ENCODE measurements around the gene PBX2.
"Not testable (repeated sequence)": the region's sequence is repeated elsewhere in the genome, so short reads cannot be mapped to it uniquely, and the experiment has no call there.

The PBX2 gene

DNA sequence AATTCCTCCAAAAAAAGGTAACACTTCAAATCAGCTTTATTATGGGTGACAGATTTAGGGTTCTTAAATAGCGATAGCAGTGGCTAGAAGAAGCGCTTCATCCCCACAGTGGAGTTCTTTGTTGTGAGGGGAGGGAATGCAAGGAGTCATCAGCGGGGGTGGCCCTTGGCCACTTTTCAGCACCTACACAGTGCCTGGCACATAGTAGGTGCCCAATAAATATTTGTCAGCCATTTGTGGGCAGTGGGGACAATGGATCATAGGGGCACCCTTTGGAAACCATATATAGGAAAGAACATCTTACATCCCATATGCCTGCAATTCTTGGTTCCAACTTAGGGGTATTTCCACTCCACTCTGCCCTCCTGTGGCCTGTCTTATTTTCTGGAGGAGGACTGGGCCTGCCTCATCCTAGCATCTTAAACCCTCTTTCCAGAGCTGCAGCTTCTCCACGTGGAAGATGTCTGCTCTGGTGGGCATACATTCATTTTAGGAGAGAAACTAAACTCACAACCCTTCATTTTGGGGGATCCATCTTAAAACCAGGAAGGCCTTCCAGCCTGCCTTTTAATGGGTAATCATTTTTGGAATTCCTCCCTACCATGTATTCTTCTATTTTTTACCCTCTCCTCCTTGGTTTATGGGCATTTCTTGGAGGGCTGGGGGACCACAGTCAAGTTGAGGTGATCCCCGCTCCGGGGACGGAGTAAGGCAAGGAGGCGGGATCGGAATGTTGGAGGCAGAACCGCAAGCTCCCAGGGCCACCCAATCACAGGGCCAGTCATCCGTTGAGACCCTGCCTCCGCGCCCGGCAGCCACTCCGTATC is 5.0 kb upstream of the PBX2 start:
- Mint-ChIP-seq H3K27me3 (no peaks in the 10 kb centered on the region), H3K4me1 (ENCODE audit: low read depth) (peaks cover 51% of the 10 kb centered on the region), H3K36me3 (ENCODE audit: low read depth) (no peaks in the 10 kb centered on the region), H3K4me3 (peak overlapping the region; percentile 89), H3K27ac (peak overlapping the region; percentile 95), H3K9me3 (no peaks in the 10 kb centered on the region)

DNA sequence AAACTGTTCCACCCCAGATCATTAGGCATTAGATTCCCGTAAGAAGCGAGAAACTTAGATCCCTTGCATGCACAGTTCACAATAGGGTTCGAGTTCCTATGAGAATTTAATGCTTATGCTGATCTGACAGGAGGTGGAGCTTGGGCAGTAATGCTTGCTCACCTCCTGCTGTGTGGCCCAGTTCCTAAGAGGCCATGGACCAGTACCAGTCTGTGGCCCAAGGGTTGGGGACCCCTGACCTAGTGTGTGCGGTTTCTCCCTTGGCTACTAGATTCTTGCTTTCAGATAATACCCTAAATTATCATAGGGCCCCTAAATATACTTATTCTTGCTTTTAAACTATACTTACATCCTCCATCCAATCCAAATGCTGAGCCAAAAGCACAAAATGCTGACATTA is 4.4 kb upstream of the PBX2 start:
- Mint-ChIP-seq H3K4me1 (ENCODE audit: low read depth) (peaks cover 51% of the 10 kb centered on the region), H3K27me3 (no peaks in the 10 kb centered on the region), H3K27ac (peak overlapping the region; percentile 95), H3K9me3 (no peaks in the 10 kb centered on the region), H3K4me3 (peak overlapping the region; percentile 89), H3K36me3 (ENCODE audit: low read depth) (no peaks in the 10 kb centered on the region)

DNA sequence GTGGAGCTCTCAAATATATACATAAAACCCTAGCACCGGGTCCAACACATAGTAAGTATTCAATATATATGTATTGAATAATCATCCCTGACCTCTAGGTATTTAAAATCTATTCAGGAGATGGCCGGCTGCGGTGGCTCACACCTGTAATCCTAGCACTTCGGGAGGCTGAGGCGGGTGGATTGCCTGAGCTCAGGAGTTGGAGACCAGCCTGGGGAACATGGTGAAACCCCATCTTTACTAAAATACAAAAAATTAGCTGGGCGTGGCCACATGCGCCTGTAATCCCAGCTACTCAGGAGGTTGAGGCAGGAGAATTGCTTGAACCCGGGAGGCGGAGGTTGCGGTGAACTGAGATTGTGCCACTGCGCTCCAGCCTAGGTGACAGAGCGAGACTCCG is 3.1 kb upstream of the PBX2 start:
- peak overlapping the region; percentile 96 for H3K27ac Mint-ChIP-seq

DNA sequence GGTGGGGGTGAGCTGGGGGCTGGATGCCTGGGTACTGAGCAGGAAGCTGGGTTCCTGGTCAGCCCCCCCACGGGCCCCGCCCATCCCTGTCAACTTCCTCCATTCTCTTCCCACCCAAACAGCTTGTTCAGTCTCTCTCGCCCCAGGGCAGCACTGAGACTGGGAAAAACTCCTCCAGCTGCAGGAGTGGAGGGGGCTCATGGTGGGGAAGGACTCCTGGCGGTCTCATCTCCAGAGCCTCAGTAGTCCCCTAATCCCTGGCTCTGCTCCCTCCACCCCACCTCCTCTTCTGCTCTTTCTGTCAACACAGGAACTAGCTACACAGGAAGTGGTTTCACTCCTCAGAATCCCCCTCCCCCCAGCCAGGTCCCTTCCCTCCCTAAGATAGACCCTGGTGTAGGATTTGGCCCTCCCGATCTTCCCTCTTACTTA is 2.6 kb upstream of the PBX2 start, which contains the start of gene GPSM3:
Gene GPSM3 (minus strand): TSS at position 36 of the 432 bp plus-strand sequence. CDS start 130 bp downstream, outside the sequence.
- H3K27ac Mint-ChIP-seq: peak within 1 kb of the TSS; percentile 96
- peak within 1 kb of the TSS; percentile 94 for H3K4me3 Mint-ChIP-seq
- peaks cover 68% of the 10 kb centered on the region for H3K4me1 Mint-ChIP-seq (ENCODE audit: low read depth)
- H3K27me3 Mint-ChIP-seq: no peaks in the 10 kb centered on the region
- H3K9me3 Mint-ChIP-seq: no peaks in the 10 kb centered on the region
- H3K36me3 Mint-ChIP-seq (ENCODE audit: low read depth): peaks cover 11% of the 10 kb centered on the region

More for the DNA sequence above, 3.1 kb upstream of the PBX2 start:
- H3K36me3 Mint-ChIP-seq (ENCODE audit: low read depth); H3K9me3 Mint-ChIP-seq; H3K27me3 Mint-ChIP-seq: not testable (repeated sequence)
- peak overlapping the region; percentile 94 for H3K4me3 Mint-ChIP-seq
- H3K4me1 Mint-ChIP-seq (ENCODE audit: low read depth): peaks cover 63% of the 10 kb centered on the region

DNA sequence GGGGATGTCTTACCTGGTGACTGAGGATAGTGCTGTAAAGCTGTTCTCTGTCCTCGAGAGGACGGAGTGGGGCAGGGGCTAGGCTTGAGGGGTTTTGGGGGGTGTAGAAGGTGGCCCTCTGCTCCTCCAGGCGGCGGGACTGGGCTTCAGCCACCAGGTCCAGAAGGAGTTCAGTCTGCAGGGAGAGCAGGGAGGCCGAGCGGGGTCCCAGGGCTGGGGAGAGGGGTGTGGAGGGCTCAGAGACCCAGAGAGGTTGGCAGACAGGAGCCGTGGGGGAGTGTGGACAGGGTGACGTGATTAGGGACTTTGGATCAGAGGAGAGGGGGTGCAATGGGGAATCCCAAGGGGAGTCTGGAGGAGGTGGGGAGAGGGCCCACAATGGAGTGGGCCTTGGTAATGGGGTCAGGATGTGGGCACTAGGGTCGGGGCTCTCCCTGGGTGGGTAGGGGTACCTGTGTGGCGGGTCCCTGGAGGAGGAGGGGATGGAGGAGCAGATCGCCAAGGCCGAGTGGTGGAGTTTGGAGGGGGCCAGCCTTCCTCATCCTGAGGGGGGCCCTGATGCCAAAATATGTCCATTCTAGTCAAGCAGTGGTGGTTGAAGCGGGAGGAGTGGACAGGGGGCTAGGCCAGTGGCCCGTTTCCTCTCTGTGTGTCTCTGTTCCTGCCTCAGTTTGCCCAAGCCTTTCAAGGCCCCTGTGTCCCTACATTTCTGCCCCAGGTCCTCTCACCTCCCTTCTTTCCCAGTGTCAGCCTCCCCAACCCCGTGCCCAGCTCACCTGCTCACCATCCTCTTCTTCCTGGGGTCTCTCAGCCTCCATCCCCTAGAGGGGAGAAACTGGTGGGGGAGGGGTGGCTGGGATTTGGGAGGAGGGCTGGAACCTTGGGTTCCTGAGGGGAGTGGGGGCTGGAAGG is 1.9 kb upstream of the PBX2 start:
- H3K9me3 Mint-ChIP-seq: no peaks in the 10 kb centered on the region
- peaks cover 18% of the 10 kb centered on the region for H3K36me3 Mint-ChIP-seq (ENCODE audit: low read depth)
- no peaks in the 10 kb centered on the region for H3K27me3 Mint-ChIP-seq
- peak overlapping the region; percentile 96 for H3K27ac Mint-ChIP-seq
- peak overlapping the region; percentile 94 for H3K4me3 Mint-ChIP-seq
- peaks cover 72% of the 10 kb centered on the region for H3K4me1 Mint-ChIP-seq (ENCODE audit: low read depth)

DNA sequence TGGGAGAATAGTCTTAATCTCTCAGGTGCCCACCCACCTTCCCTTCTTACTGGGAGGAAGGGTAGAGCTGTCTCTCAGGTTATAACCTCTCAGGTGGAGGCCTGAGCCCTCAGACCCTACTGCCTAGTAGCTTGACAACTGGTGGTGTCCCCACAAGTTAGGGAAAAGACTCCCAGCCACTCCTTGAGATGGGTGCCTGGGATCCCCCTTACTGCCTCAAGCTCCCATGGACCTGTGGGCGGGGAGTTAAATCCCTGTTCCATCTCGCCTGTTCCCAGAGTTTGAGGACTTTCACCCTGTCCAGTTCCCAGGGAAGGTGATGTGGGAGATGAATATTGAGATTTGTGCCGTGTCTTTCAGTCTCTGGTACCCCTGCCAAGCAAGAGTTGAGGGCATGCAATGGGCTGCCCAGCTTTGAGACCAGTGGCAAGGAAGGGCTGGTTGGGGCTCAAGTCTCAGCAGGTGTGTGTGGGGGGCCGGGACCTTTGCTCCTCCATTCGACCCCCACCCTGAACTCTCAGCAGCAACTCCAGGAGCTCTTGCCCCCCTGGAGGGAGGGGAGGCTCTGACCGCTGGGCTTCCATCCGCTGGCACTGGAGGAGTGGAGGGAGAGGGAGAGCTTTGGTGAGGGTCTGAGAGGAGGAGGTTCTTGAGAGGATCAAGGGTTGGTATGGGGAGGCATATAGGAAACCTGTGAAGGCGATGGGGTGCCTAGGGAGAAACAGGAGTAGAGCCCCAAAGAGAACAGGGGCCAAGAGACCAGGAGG is 1.1 kb upstream of the PBX2 start:
- Mint-ChIP-seq H3K4me1 (ENCODE audit: low read depth) (peaks cover 73% of the 10 kb centered on the region), H3K27ac (peak overlapping the region; percentile 96), H3K36me3 (ENCODE audit: low read depth) (peaks cover 26% of the 10 kb centered on the region), H3K9me3 (no peaks in the 10 kb centered on the region), H3K27me3 (no peaks in the 10 kb centered on the region), H3K4me3 (peak overlapping the region; percentile 94)

DNA sequence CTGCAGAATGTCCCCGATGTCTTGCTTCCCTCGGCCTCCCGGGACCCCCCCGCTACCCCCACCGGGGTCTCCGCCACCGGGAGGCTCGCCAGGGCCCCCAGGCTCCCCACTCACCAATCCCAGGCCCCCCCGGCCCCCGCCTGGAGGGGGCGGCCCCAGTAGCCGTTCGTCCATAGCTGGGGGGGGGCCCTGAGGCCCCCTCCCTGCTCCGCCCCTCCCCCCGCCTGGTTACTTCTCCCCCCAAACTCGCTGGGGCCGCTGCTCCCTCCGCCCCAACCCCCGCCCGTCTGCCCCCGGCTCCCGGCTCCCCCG is 304 bp downstream of the PBX2 start:
- H3K4me1 Mint-ChIP-seq (ENCODE audit: low read depth): peaks cover 74% of the 10 kb centered on the region
- peak overlapping the region; percentile 90 for H3K4me3 Mint-ChIP-seq
- H3K27me3 Mint-ChIP-seq: no peaks in the 10 kb centered on the region
- H3K9me3 Mint-ChIP-seq: no peaks in the 10 kb centered on the region
- peaks cover 33% of the 10 kb centered on the region for H3K36me3 Mint-ChIP-seq (ENCODE audit: low read depth)
- peak overlapping the region; percentile 89 for H3K27ac Mint-ChIP-seq

DNA sequence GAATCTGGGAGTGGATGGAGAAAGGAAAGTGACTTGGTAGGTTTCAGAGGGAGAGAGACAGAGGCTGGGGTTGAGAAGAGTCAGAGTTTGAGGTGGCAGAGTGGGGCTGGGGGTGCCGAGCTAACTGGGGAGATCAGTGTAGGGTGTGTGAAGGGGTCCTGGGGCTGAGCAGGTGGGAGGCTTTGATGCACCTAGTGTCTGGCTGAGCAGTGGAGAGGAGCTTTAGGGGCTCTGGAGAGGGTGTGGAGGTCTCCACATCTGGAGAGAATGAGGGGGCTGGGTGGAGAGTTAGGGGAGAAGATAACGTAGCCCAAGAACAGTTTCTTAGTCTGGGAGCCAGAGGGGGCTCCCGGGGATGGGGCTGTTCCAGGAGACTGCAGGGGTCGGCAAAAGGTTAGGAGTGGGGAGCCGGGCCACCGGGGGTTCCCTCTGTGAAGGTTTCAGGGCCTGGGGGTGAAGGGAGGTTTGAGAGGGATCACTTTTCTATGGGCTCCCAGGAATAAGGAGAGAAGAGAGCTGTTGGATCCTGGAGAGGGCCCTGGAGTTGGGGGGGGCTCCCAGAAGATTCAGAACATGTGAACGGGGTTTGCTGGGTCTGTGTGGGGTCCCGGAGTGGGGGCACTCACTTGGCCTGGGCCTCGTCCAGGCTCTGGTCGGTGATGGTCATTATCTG is 797 bp downstream of the PBX2 start:
- H3K36me3 Mint-ChIP-seq (ENCODE audit: low read depth): peaks cover 33% of the 10 kb centered on the region
- H3K4me3 Mint-ChIP-seq: peak overlapping the region; percentile 90
- H3K4me1 Mint-ChIP-seq (ENCODE audit: low read depth): peaks cover 69% of the 10 kb centered on the region
- H3K9me3 Mint-ChIP-seq: no peaks in the 10 kb centered on the region
- peak overlapping the region; percentile 89 for H3K27ac Mint-ChIP-seq
- no peaks in the 10 kb centered on the region for H3K27me3 Mint-ChIP-seq

DNA sequence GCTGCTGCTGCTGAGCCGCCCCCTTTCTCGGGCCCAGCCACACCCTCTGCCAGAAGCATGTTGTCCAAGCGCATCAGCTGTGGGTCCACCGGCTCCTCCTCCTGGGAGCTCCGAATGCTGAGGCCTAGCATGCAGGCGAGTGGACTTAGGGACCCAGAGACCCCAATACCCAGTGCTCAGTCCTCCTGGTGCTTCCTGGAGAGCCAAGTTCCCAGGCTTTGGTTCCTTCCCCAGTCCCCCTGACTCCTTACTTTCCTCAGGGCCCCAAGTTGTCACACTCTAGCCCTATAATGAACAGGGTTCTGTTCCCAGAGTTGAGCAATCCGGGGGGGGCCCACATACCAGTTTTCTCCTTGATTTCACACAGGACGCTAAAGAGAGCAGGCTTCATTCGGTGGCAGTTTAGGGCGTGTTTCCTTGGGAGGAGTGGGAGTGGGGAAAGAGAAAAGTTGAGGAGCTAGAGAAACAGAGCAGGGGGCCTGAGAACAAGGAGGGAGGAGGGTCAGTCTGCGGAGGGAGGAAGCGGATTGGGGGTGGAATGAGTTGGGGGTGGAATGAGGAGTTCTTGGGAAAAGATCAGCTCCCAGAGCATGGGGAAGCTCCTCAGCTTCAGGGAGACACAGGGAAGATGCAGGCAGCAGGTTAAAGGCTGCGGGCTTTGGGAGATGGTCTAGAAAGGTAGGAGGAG is 1.5 kb downstream of the PBX2 start:
- Mint-ChIP-seq H3K4me3 (peak overlapping the region; percentile 90), H3K9me3 (no peaks in the 10 kb centered on the region), H3K27me3 (no peaks in the 10 kb centered on the region), H3K27ac (peak overlapping the region; percentile 89), H3K4me1 (ENCODE audit: low read depth) (peaks cover 65% of the 10 kb centered on the region), H3K36me3 (ENCODE audit: low read depth) (peaks cover 34% of the 10 kb centered on the region)

DNA sequence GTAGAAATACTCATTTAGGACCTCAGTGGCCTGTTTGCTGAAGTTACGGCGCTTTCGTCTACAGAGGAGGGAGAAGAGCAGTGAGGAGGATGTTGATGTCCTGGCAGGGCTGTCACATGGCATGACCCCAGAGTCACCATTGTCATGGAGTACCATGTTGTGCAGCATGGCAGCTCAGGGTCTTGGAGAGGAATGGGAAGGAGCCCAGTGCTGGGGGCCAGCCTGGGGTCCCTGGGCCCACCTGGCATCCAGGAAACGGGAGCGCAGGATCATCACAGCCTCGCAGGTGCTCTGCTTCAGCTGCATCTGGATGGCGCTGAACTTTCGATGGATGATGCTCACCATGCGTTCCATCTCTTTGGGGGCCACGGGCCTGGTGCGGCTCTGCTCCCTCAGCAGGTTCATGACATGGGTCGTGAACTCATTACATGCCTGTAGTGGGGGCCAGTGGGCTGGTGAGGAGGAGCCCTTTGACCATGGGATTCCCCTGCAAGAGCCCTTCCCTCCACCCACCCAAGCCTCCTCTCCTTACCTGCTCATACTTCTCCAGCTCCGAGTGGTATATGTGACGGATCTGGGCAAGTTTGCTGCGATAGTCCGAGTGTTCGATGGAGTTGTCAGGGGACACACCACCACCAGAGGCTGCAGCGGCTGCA is 2.1 kb downstream of the PBX2 start:
- Mint-ChIP-seq H3K36me3 (ENCODE audit: low read depth) (peaks cover 40% of the 10 kb centered on the region), H3K4me3 (peak overlapping the region; percentile 90), H3K4me1 (ENCODE audit: low read depth) (peaks cover 65% of the 10 kb centered on the region), H3K27ac (peak overlapping the region; percentile 90)
- not testable (repeated sequence) for H3K9me3 Mint-ChIP-seq, H3K27me3 Mint-ChIP-seq

DNA sequence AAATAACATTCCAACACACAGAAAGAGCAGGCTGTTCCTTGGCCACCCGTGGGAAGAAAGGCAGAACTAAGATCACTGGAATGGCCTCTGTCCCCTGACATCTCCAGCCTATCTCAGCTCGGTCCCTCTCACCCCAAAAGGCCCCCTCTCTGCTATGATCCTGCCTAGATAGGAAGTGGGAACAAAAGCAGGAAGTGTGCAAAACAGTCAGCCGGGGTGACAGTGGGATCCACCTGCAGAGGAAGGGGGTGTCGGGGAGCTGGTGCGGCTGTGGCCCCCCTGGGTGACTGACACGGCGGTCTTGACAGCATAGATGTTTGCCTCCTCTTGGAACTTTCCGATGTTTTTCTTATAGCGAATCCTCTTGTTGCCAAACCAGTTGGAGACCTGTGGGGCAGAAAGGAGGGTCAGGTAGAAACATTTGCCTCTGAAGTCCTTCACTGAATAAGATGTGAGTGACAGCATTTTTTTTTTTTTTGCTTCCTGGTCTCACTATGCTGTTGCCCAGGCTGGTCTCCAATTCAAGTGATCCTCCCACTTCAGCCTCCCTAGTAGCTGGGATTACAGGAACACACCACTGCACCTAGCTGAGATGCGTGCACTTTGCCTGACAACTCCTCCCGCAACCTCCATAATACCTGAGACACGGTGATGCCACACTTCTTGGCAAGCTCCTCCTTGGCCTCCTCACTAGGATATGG is 2.8 kb downstream of the PBX2 start:
- H3K9me3 Mint-ChIP-seq: no peaks in the 10 kb centered on the region
- H3K27ac Mint-ChIP-seq: peak overlapping the region; percentile 90
- H3K36me3 Mint-ChIP-seq (ENCODE audit: low read depth): peaks cover 45% of the 10 kb centered on the region
- peak overlapping the region; percentile 90 for H3K4me3 Mint-ChIP-seq
- peaks cover 67% of the 10 kb centered on the region for H3K4me1 Mint-ChIP-seq (ENCODE audit: low read depth)
- no peaks in the 10 kb centered on the region for H3K27me3 Mint-ChIP-seq

DNA sequence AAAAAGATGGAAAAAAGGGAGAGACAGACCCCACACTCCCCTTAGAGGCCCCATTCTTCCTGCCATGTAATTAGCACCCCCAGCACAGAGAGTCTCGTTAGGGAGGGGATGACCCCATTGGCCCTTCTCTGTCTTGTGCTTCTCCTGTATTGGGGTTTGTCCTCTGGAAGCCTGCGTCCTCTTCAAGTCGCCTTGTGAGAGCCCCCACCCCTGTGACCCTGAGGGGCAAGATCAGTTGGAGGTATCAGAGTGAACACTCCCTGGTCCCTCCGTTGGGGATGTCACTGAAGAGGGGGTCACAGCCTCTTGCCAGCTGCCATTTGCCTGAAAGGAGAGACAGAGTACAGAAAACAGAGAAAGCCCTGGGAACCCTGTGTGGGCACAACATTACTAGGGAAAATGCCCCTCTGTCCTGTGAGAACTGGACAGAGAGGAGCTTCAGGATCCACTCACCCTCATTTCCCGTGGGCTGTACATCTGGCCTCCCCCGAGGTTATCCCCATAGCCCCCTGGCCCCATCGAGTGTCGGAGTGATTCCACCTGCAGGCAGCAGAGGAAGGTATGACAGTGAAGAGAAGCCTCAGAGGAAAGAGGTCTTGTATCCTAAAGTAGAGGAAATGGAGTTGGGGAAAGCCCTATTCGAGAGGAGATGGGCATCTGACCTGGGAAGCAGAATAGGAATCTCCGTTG is 3.7 kb downstream of the PBX2 start:
- Mint-ChIP-seq H3K4me3 (peak overlapping the region; percentile 90), H3K27ac (peak overlapping the region; percentile 90), H3K4me1 (ENCODE audit: low read depth) (peaks cover 60% of the 10 kb centered on the region), H3K36me3 (ENCODE audit: low read depth) (peaks cover 48% of the 10 kb centered on the region)
- not testable (repeated sequence) for H3K27me3 Mint-ChIP-seq, H3K9me3 Mint-ChIP-seq
